HG03460 (cell line): ENCODE measurements around the gene ERRFI1.

Experiments
- ATAC-seq: cut with Tn5 transposase; IDR thresholded peaks from one replicate; pipeline ENCODE4 v1.9.1; 2021; ENCODE audit not compliant: unreplicated experiment

The ERRFI1 gene

GRCh38 chr1:8019229-8019620 is 6.9 kb downstream of the ERRFI1 start:
- ATAC-seq = no peak

DNA sequence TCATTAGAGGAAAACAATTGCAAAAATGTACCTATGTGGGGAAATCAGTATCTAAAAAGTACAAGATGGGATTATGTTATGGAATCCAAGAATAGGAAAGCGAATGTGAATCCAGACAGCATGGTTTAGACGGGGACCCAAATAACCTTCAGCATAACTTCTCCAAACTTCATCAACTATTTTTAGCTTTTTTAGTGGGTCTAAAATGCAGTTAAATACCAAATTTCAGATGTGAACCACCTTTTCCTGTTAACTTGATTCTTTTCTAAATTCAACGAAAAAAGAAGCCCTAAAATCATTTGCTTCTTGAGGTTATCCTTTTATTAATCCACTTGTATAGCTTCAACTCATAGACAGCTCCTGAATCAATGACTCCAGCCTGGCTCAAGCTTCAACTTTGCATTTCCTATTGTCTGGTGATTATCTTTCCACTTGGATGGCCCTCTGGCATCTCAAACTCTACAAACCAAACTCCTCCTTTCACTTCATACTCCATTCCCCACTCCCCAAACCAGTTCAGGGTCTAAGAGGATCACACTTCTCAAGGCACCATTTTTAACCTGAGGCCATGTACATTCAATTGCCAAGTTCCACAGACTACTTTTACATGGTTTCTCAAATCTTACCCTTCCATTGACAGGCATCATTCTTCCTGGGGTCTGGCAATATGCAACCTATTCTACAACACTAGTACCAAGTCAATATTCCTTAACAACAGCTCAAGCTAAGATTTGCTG is 7.4 kb downstream of the ERRFI1 start:
- ATAC-seq = no peak

- no peak for ATAC-seq
These were observed 8.5 kb downstream of the ERRFI1 start for GRCh38 chr1:8017495-8018197.

DNA sequence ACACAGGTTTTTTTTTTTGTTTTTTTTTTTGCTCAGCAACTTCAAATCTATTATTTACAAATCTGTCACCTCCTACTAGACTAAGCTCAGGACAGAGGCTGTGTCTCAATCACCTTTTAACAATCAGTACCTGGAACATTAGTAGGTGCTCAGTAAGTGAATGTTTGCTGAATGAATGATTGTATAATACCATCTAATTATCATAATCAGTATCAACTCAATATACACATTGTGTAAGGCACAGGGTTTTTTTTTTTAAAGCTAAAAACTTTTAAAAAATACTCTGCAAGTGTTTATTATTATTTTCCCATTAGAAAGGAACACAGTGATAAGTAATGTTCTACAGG is 9.2 kb downstream of the ERRFI1 start:
- no peak for ATAC-seq

- no peak for ATAC-seq
These were observed 9.8 kb downstream of the ERRFI1 start for GRCh38 chr1:8016210-8016894.

DNA sequence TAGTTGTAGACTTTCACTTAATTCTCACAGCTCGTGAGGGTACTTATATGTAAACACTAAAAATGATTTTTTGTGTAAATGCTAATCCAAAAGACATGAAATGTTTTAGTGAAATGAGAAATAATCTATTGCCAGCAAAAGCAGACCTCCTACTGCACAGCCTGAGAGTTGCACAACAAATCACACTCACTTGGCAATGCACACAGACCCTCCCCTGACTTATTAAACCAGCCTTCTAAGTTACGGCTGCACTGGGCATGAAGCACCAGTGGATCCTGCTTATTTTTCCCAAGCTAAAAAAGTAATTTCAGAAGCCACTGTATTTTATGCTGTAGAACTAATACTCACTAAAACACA is 10.3 kb downstream of the ERRFI1 start:
- ATAC-seq = no peak

- ATAC-seq = no peak
These were observed 10.9 kb downstream of the ERRFI1 start for GRCh38 chr1:8015036-8015808.

DNA sequence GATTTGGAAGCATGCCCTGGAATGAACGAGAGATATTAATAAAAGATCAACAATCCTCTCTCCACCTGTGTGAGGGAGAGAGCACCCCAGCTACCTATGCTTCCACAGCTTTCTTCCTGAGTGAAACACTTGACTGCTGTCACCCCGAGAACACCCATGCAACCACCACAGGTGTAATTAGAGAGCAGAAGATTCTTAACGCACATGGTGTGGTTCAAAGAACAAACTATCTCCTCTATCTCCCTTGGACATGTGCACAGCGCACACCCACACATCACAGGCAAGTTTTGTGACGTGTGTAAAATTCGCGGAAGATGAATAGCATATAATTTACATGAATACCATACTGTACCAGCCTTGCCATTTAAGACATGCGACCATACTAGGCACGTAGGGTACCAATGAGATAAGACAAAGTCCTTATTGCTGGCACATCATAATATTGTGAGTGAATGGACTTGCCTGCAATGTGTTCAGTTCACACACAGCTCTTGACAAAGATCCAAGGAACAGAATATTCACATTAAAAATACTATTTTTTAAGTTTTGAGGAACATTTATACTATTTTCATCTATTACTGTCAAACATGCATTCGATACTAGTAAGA is 11.6 kb downstream of the ERRFI1 start:
- no peak for ATAC-seq

DNA sequence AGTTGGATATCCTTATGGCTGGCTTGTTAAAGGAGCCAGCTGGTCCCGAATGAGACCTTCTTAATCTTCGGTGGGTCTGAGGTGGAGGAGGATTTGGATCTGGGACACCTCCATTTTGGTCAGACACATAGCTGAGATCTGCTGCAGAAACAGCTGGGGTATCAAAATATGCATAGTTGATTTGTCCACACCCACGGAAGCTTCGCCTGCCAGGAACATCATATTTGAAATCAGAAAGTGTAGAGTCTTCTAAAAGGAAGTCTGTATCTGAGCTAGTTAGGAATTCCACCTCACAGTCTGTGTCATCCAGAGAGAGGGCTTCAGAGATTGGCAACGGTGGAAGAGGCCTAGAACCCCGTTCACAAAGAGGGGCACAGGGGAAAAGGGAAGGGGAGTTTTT is 12.3 kb downstream of the ERRFI1 start:
- ATAC-seq = no peak

DNA sequence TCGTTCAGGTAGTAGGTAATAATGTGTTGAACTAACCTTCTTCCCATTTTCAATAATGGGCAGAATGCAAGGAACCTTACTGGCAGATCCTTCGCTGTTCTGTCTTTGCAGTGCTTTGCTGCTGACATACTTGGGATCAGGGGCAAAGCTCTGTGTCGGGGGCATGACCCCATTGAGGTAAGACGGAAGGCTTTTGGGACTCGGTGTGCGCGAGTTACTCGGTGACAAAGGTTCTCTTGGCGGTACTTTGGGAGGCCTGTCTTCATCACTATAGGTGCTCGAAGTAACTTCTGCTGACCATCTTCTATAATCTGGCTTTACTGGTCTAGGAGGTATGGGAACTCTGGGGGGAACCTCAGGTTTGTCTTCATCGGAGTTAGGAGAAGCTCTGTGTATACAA is 12.7 kb downstream of the ERRFI1 start:
- ATAC-seq = no peak

DNA sequence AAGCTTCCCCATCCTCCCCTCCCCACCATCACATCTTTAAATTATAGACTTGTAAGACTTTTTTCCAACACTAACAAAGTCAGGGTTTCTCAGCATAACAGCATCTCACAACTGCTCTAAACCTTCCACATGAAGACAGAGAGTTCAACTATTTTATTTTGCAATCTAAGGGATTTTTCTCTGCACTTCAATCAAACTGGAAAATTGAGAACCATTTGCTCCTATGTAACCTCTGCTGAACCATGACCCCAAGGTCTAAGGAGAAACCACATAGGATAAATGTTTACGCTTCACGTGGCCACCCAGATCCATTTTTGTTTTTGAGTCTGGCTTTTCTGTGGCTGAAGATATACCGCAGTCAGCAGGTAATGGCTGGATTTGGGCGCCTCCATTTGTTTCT is 13.2 kb downstream of the ERRFI1 start:
- ATAC-seq = no peak

GRCh38 chr1:8011923-8012858 is 13.9 kb downstream of the ERRFI1 start:
- no peak for ATAC-seq

- no peak for ATAC-seq
These were observed 15.1 kb downstream of the ERRFI1 start for GRCh38 chr1:8011016-8011415.

DNA sequence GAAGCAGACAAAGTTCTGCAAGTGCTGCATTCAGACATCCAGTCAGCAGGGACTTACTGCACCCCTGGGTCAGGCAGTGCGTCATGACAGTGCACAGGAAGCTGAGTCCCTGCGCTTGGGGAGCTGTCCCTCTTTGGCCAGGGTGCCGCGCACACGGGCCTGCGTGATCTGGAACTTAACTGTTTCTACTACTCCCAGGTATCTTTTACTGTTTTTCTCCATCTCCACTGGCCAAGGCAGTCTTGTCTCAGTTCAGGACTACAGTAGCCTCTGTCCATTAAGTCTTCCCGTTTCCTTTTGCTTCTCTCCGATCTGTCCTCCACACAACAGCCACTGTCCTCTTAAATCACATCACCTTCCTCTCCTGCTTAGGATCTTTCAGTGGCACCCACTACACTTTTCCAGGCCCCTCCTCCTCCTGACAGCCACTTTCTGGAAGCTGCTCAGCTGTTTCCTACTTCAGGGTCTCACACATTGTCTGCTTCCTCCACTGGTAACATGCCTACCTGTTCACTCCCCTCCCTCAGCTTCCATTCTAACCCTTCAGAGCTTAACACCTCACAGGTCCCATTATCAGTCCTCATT is 15.9 kb downstream of the ERRFI1 start:
- no peak for ATAC-seq

GRCh38 chr1:8009043-8010002 is 16.8 kb downstream of the ERRFI1 start:
- ATAC-seq = no peak

GRCh38 chr1:8006037-8006963 is 19.8 kb downstream of the ERRFI1 start:
- ATAC-seq = no peak

DNA sequence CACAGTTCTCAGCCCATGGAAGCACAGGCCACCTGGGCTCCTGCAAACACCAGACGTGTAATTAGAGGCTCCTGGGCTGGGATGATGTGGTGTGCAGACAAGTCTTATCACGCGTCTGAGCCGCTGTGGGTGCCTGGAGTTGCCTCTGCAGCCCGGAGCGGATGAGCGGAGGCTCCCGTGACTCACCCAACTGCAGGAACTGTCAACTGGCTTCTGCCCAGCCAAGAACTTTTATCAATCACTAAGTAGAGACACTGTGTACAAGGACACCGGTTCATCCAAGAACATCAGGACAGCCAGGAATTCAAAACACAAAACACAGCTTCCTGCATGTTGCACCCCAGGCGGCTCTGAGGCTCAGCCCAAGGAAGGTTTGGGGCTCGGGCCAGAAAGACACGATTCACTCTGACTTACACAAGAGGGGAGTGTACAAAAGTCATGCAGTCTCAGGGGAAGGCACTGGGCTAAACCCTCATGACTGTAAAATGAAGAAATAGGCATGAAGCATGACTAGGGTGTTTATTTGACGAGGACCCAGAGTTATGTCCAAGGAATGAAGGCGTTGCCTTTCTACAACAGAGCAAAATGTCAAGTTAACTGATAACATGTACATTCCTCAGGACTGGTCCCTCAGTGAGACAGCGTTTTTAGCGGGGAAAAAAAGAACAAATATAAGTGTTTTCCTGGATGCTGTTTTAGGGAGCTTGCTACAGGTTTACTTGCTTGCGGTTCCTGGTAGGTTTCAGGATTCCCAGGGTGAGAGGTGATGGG is 21.1 kb downstream of the ERRFI1 start:
- ATAC-seq = no peak
